Esophagus squamous epithelium (tissue), 4 donors: ENCODE measurements around the gene FIBP.

Source experiments
- POLR2A ChIP-seq, 4 donors: fragments of 450-650 bp; IDR thresholded peaks; one replicate each; pipeline ENCODE4 v1.6.1; 2017; ENCODE audit warnings: antibody characterized with exemption in 4 of 4, mild to moderate bottlenecking in 4 of 4, moderate library complexity in 3 of 4
- TF ChIP-seq, protein P1 (sequence below), 6 experiments: fragments of 450-650 bp in 4 of 6; fragments of 200-600 bp in 2 of 6; sonication (generic) in 2 of 6; IDR thresholded peaks; one replicate each; pipeline ENCODE4 v1.5.1; 2016 to 2019; ENCODE audit warnings: antibody characterized with exemption in 6 of 6, mild to moderate bottlenecking in 4 of 6, moderate library complexity in 4 of 6

DNA sequence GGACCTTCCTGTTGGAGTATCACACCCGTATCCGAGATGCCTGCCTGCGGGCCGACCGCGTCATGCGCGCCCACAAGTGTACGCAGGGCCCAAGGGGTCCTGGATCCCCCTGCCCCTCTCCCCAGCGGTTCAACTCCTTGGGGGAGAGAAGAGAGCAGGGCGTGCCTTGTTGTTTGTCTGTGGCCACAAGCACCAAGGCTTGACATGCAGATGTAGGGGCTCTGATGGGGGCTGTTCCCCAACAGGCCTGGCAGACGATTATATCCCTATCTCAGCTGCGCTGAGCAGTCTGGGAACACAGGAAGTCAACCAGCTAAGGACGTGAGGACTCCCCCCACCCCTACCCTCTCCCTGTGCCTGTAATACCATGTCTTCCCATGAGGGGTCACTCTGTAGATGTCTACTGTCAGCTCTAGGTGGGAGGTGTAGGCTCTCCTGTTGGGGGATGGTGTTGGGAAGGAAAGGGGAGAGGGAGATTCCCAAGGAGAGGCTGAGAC is 37.1 kb downstream of the FIBP start:
- TF ChIP-seq POLR2A (IDR thresholded peaks at IDR 0.05): no peak
- TF ChIP-seq, protein P1, sequence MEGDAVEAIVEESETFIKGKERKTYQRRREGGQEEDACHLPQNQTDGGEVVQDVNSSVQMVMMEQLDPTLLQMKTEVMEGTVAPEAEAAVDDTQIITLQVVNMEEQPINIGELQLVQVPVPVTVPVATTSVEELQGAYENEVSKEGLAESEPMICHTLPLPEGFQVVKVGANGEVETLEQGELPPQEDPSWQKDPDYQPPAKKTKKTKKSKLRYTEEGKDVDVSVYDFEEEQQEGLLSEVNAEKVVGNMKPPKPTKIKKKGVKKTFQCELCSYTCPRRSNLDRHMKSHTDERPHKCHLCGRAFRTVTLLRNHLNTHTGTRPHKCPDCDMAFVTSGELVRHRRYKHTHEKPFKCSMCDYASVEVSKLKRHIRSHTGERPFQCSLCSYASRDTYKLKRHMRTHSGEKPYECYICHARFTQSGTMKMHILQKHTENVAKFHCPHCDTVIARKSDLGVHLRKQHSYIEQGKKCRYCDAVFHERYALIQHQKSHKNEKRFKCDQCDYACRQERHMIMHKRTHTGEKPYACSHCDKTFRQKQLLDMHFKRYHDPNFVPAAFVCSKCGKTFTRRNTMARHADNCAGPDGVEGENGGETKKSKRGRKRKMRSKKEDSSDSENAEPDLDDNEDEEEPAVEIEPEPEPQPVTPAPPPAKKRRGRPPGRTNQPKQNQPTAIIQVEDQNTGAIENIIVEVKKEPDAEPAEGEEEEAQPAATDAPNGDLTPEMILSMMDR (IDR thresholded peaks at IDR 0.05): peak in 4 of 6 experiments; percentile 12 to 61 (median 21)
